H1 (cell line): ENCODE measurements around the gene SMYD3. TPM values are rescaled to one million over a fixed set of nuclear protein-coding genes. Genes with fewer than 3 reads are reported as not detected.

Source experiments
- CTCF ChIA-PET: fragments of 300-600 bp; sonication (Branson Sonifier 250); formaldehyde crosslinking; loops from one replicate; lab custom pipeline; 2021; ENCODE audit not compliant: partially characterized antibody; lab: Charles Lee
- POLR2A ChIA-PET: fragments of 300-600 bp; sonication (Branson Sonifier 250); formaldehyde crosslinking; loops from one replicate; lab custom pipeline; 2021; ENCODE audit warnings: inconsistent platforms; ENCODE audit not compliant: partially characterized antibody; lab: Charles Lee
- DNase-seq, 2 experiments: peaks; one replicate each; pipeline versions ENCODE4 v3.0.0 to v3.0.0-alpha.2; 2010 to 2022; ENCODE audit warnings: low spot score in 2 of 2, low read depth in 1 of 2, mixed read lengths in 1 of 2
- FAIRE-seq: peaks from 2 replicates; lab custom pipeline; 2011; peaks lifted over from hg19 to GRCh38; lab: Jason Lieb, UNC
- H2AFZ ChIP-seq: 2 replicates; pipeline ENCODE4 v1.8.1; 2012; ENCODE audit warnings: low read length, inconsistent platforms
- H2AK5ac ChIP-seq: 2 replicates; pipeline ENCODE4 v1.6.1; 2013; ENCODE audit warnings: low read depth, low read length
- H2BK120ac ChIP-seq: replicated peaks from 2 replicates; pipeline ENCODE3; 2013; ENCODE audit warnings: low read depth, low read length, inconsistent platforms
- H2BK12ac ChIP-seq: 2 replicates; pipeline ENCODE4 v1.6.1; 2013; ENCODE audit warnings: low read depth, low read length
- H2BK15ac ChIP-seq: 2 replicates; pipeline ENCODE4 v1.6.1; 2013; ENCODE audit warnings: low read length
- H2BK20ac ChIP-seq: 2 replicates; pipeline ENCODE4 v1.6.1; 2013; ENCODE audit warnings: low read length
- H2BK5ac ChIP-seq: 2 replicates; pipeline ENCODE4 v1.6.1; 2013; ENCODE audit warnings: low read depth, low read length
- H3K14ac ChIP-seq: 2 replicates; pipeline ENCODE4 v1.6.1; 2013; ENCODE audit warnings: inconsistent platforms; ENCODE audit not compliant: insufficient read length
- H3K18ac ChIP-seq: 2 replicates; pipeline ENCODE4 v1.6.1; 2013; ENCODE audit warnings: low read length; ENCODE audit errors: extremely low read depth
- H3K23ac ChIP-seq: 2 replicates; pipeline ENCODE4 v1.6.1; 2013; ENCODE audit warnings: inconsistent platforms; ENCODE audit not compliant: insufficient read length
- H3K23me2 ChIP-seq: 2 replicates; pipeline ENCODE4 v1.6.1; 2013; ENCODE audit warnings: low read depth, low read length
- H3K27ac ChIP-seq: 2 replicates; pipeline ENCODE4 v1.6.1; 2011; ENCODE audit warnings: low read depth, low read length, inconsistent platforms
- H3K27me3 ChIP-seq, 4 experiments: replicated peaks in 1 of 4; 1 replicate in 1 of 4; 2 replicates in 3 of 4; pipeline versions ENCODE4 v1.6.1 to v1.8.1; 2011 to 2013; ENCODE audit warnings: low read length in 3 of 4, mild to moderate bottlenecking in 3 of 4, inconsistent platforms in 2 of 4, mixed read lengths in 2 of 4, moderate library complexity in 1 of 4; ENCODE audit not compliant: control insufficient read depth in 3 of 4, insufficient read depth in 3 of 4; ENCODE audit errors: extremely low read depth in 1 of 4
- H3K36me3 ChIP-seq, 4 experiments: 2 replicates each; pipeline versions ENCODE4 v1.6.1 to v1.8.1; 2011 to 2013; ENCODE audit warnings: mild to moderate bottlenecking in 4 of 4, low read length in 3 of 4, moderate library complexity in 2 of 4, control low read depth in 1 of 4, inconsistent platforms in 1 of 4; ENCODE audit not compliant: insufficient read depth in 4 of 4, control insufficient read depth in 2 of 4
- H3K4ac ChIP-seq: replicated peaks from 2 replicates; pipeline ENCODE3; 2013; ENCODE audit warnings: low read length, low read depth, mixed read lengths, inconsistent platforms; ENCODE audit not compliant: insufficient read length
- H3K4me1 ChIP-seq, 4 experiments: replicated peaks in 1 of 4; 1 replicate in 1 of 4; 2 replicates in 3 of 4; pipeline versions ENCODE4 v1.6.1 to v1.8.1; 2011 to 2013; ENCODE audit warnings: low read length in 3 of 4, inconsistent platforms in 2 of 4, mixed read lengths in 1 of 4; ENCODE audit not compliant: insufficient read depth in 4 of 4, control insufficient read depth in 3 of 4
- H3K4me2 ChIP-seq, 2 experiments: 2 replicates each; pipeline versions ENCODE4 v1.6.1 to v1.8.1; 2011 to 2013; ENCODE audit warnings: low read depth in 2 of 2, low read length in 2 of 2, control low read depth in 1 of 2, inconsistent platforms in 1 of 2, mild to moderate bottlenecking in 1 of 2; ENCODE audit not compliant: insufficient read depth in 1 of 2
- H3K4me3 ChIP-seq, 4 experiments: fragments of 200-600, 300-600 bp in 1 of 4; sonication (generic), shearing (Covaris generic), sonication (Bioruptor Twin) in 1 of 4; 2 replicates each; pipeline versions ENCODE4 v1.5.1 to v1.8.1; 2011 to 2016; ENCODE audit warnings: low read length in 4 of 4, low read depth in 3 of 4, control low read depth in 2 of 4, inconsistent platforms in 2 of 4, mild to moderate bottlenecking in 2 of 4, mixed read lengths in 1 of 4, moderate library complexity in 1 of 4; ENCODE audit not compliant: insufficient read depth in 2 of 4; ENCODE audit errors: extremely low read depth in 1 of 4
- H3K56ac ChIP-seq: replicated peaks from 2 replicates; pipeline ENCODE3; 2013; ENCODE audit warnings: low read depth, mild to moderate bottlenecking, mixed read lengths, low read length, inconsistent platforms; ENCODE audit not compliant: insufficient read length
- H3K79me1 ChIP-seq: 2 replicates; pipeline ENCODE4 v1.6.1; 2013; ENCODE audit warnings: low read depth, low read length, control low read depth
- H3K79me2 ChIP-seq, 2 experiments: 2 replicates each; pipeline versions ENCODE4 v1.6.1 to v1.8.1; 2012 to 2013; ENCODE audit warnings: low read length in 2 of 2, mild to moderate bottlenecking in 2 of 2, inconsistent platforms in 1 of 2; ENCODE audit not compliant: insufficient read depth in 2 of 2, control insufficient read depth in 1 of 2
- H3K9ac ChIP-seq, 4 experiments: replicated peaks in 1 of 4; 1 replicate in 1 of 4; 2 replicates in 3 of 4; pipeline versions ENCODE4 v1.6.1 to v1.8.1; 2011 to 2013; ENCODE audit warnings: low read depth in 3 of 4, low read length in 3 of 4, control low read depth in 2 of 4, mild to moderate bottlenecking in 2 of 4, moderate library complexity in 2 of 4, inconsistent platforms in 1 of 4; ENCODE audit errors: extremely low read depth in 1 of 4
- H3K9me3 ChIP-seq, 2 experiments: 2 replicates each; pipeline versions ENCODE4 v1.6.1 to v1.8.1; 2012 to 2013; ENCODE audit warnings: mild to moderate bottlenecking in 2 of 2, moderate library complexity in 2 of 2, control low read depth in 1 of 2, inconsistent platforms in 1 of 2, low read depth in 1 of 2, low read length in 1 of 2, mixed read lengths in 1 of 2; ENCODE audit not compliant: insufficient read depth in 2 of 2
- H4K20me1 ChIP-seq, 2 experiments: replicated peaks in 1 of 2; 2 replicates each; pipeline versions ENCODE3 to v1.8.1; 2011 to 2013; ENCODE audit warnings: inconsistent platforms in 2 of 2, low read length in 2 of 2, mild to moderate bottlenecking in 1 of 2; ENCODE audit not compliant: insufficient read depth in 2 of 2, control insufficient read depth in 1 of 2
- H4K5ac ChIP-seq: 2 replicates; pipeline ENCODE4 v1.6.1; 2013; ENCODE audit warnings: low read length, low read depth, mixed read lengths, inconsistent platforms; ENCODE audit not compliant: insufficient read length
- H4K8ac ChIP-seq: 2 replicates; pipeline ENCODE4 v1.8.0; 2013; ENCODE audit warnings: mild to moderate bottlenecking, moderate library complexity, low read length, inconsistent platforms; ENCODE audit not compliant: insufficient read depth; ENCODE audit errors: extremely low read depth
- H4K91ac ChIP-seq: replicated peaks from 2 replicates; pipeline ENCODE3; 2013; ENCODE audit warnings: low read length, mixed read lengths, inconsistent platforms; ENCODE audit not compliant: insufficient read length
- CBX5 ChIP-seq: fragments of 300-800, 300-1000 bp; sonication (generic); IDR thresholded peaks from 2 replicates; pipeline ENCODE4 v1.7.1; 2016; ENCODE audit warnings: antibody characterized with exemption, low read length, low read depth
- EZH2 ChIP-seq: fragments of 200-600 bp; sonication (generic); IDR thresholded peaks from 2 replicates; pipeline ENCODE4 v1.7.1; 2012; ENCODE audit warnings: low read depth, mild to moderate bottlenecking, moderate library complexity, low read length, inconsistent platforms; ENCODE audit not compliant: severe bottlenecking
- RFX5 ChIP-seq: IDR thresholded peaks from 2 replicates; pipeline ENCODE4 v1.6.1; 2011; ENCODE audit warnings: low read depth, low read length, improper control_type of control experiment, borderline replicate concordance
- SAP30 ChIP-seq: fragments of 300-600 bp; sonication (generic); IDR thresholded peaks from 2 replicates; pipeline ENCODE4 v1.7.1; 2012; ENCODE audit warnings: low read length, moderate library complexity, mild to moderate bottlenecking, inconsistent platforms; ENCODE audit not compliant: insufficient read depth, insufficient replicate concordance
- SIN3A ChIP-seq, 2 experiments: IDR thresholded peaks in 1 of 2; conservative IDR thresholded peaks in 1 of 2; 2 replicates each; pipeline ENCODE4 v1.6.1; 2011 to 2012; ENCODE audit warnings: low read length in 2 of 2, improper control_type of control experiment in 1 of 2, low read depth in 1 of 2, mild to moderate bottlenecking in 1 of 2
- TEAD4 ChIP-seq: IDR thresholded peaks from 2 replicates; pipeline ENCODE4 v1.6.1; 2012; ENCODE audit warnings: low read depth, low read length, inconsistent platforms, mixed read lengths
- WGBS, 2 experiments: shearing (Covaris generic) in 1 of 2; methylation state at CpG; one replicate each; pipeline versions ENCODE4 v1.1.6 to v1.1.7; 2013 to 2015; ENCODE audit warnings: low lambda C conversion rate in 2 of 2, mixed read lengths in 2 of 2, inconsistent platforms in 1 of 2, low coverage in 1 of 2, missing lambda C conversion rate in 1 of 2; ENCODE audit not compliant: insufficient replicate concordance in 2 of 2, insufficient coverage in 1 of 2, insufficient read length in 1 of 2; ENCODE audit errors: extremely low coverage in 1 of 2, missing lambda C conversion rate in 1 of 2; 5-methylcytosine and 5-hydroxymethylcytosine counted together
- polyA plus RNA-seq, 7 experiments: library from polyadenylated mRNA; depleted of rRNA in 3 of 7; stranded (reverse) in 5 of 7; unstranded in 2 of 7; fragments of >200 nt in 5 of 7; fragments of 200-250 nt in 2 of 7; gene quantifications; 1 replicate in 5 of 7; 2 replicates in 1 of 7; 4 replicates in 1 of 7; pipeline versions ENCODE4 v1.2.1 to v1.2.3, GENCODE V29; 2011 to 2013; ENCODE audit warnings: missing spikeins in 2 of 7, mixed read lengths in 2 of 7
- total RNA-seq: library from RNA; stranded (reverse); fragmentation: NEBNext Ultra II Directional; extraction: Animal tissue kit (Norgen Biotek cat#: 25700); gene quantifications from 2 replicates; pipeline ENCODE4 v1.2.1, GENCODE V29; 2021

SMYD3 gene
- total and polyA plus RNA-seq, 2 of the 8 experiments (the other 6 are each of a cell fraction or from before 2014, with no cell fraction given), result 17.3 to 25.4 TPM

GRCh38 chr1:246065592-246065991 is 441.5 kb downstream of the SMYD3 start:
- H3K14ac ChIP-seq, result no peak overlapping the region
- H2BK20ac ChIP-seq, result no peak overlapping the region
- no peak for FAIRE-seq
- H4K5ac ChIP-seq, result no peak overlapping the region
- H3K36me3 ChIP-seq, result no peaks in the 10 kb centered on the region
- no peaks in the 10 kb centered on the region for H3K79me1 ChIP-seq
- H2BK15ac ChIP-seq, result no peak overlapping the region
- 44% methylated on average over 3 of the region's 3 CpGs; no CpG with 5 or more reads in 1 of the 2 experiments for WGBS, 2 experiments
- peak overlapping the region in 1 of 4 experiments; percentile 33; a peak in 1 of 8 replicates for H3K4me3 ChIP-seq
- no peak overlapping the region for H4K91ac ChIP-seq
- H3K4me2 ChIP-seq, result peak overlapping the region in 1 of 2 experiments; percentile 26; a peak in 1 of 4 replicates
- no peaks in the 10 kb centered on the region for H3K9me3 ChIP-seq
- no peak overlapping the region for H2BK5ac ChIP-seq
- no peak overlapping the region for H2AFZ ChIP-seq
- H2AK5ac ChIP-seq, result no peak overlapping the region
- H3K23ac ChIP-seq, result no peak overlapping the region
- no peak overlapping the region for H4K8ac ChIP-seq
- no peak overlapping the region for H3K9ac ChIP-seq
- no peak overlapping the region for H2BK120ac ChIP-seq
- DNase-seq, result no peak
- H4K20me1 ChIP-seq, result no peaks in the 10 kb centered on the region
- CTCF ChIA-PET, result interaction anchor here (0.9 to 1.1 kb wide), 2 partner anchors 59 to 74 kb away, joined by 3 read pairs; no protein-coding TSS in a partner anchor
- no peak overlapping the region for H3K27ac ChIP-seq
- peaks cover 6 to 17% (median 10%) of the 10 kb centered on the region in 4 experiments; a peak in 5 of 7 replicates for H3K4me1 ChIP-seq
- POLR2A ChIA-PET, result no interaction called here
- H3K56ac ChIP-seq, result no peak overlapping the region
- TF ChIP-seq SIN3A (conservative IDR thresholded peaks at IDR 0.05 in 1 of 2, IDR thresholded peaks at IDR 0.05 in 1 of 2; ENCODE audit: low read depth in 1 of 2, low read length in 2 of 2) (0 out of 4 replicates have a peak, but pooled peaks of 1 of the 2 experiments have one; percentile 38), CBX5 (no peak), TEAD4 (peak; percentile 70; the same call in 1 of the 2 replicates), EZH2 (no peak), SAP30 (no peak), RFX5 (no peak)
- H3K27me3 ChIP-seq, result no peaks in the 10 kb centered on the region; a peak in 2 of 7 replicates
- H3K18ac ChIP-seq, result no peak overlapping the region
- no peaks in the 10 kb centered on the region; the same call in 1 of the 2 replicates for H3K23me2 ChIP-seq
- H2BK12ac ChIP-seq, result no peak overlapping the region
- H3K79me2 ChIP-seq, result no peaks in the 10 kb centered on the region
- no peak overlapping the region for H3K4ac ChIP-seq
